ENCODE data around the gene CHSY1. TPM values are rescaled to one million over a fixed set of nuclear protein-coding genes. Genes with fewer than 3 reads are reported as not detected.
A peak's percentile ranks its signal among the peaks of the same experiment; 100 is the strongest.
"Not testable (repeated sequence)": the region's sequence is repeated elsewhere in the genome, so short reads cannot be mapped to it uniquely, and the experiment has no call there.

CHSY1 gene
- total RNA-seq, 2 donors from 2014 or later, result 91.2 to 93.3 TPM

DNA sequence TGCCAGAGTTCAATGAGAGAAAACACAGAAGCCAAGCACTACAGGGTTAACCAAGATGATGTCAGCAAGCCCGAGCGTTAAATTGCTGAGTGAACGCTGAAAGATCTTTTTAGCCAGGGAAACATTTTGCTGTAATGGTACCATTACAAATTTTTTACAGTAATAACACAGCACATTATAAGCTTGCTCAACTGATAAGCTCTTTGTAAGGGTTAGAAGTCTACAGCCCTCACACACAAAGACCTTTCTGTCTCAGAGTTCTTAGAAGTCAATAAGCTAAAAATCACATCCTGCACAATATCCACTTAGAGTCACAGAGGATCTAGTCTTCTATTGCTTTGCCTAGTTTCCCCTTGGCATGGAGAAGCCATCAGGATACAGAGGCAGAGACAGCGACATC lies 29.9 kb downstream of the CHSY1 start:
- no peaks in the 10 kb centered on the region for H3K27me3 Mint-ChIP-seq
- DNase-seq (ENCODE audit: low spot score) (no peak), ATAC-seq (no peak)
- H3K4me3 Mint-ChIP-seq, result no peak overlapping the region
- H3K36me3 Mint-ChIP-seq, result peaks cover under 1% of the 10 kb centered on the region
- H3K4me1 Mint-ChIP-seq (ENCODE audit: low read depth in 2 of 2), result peaks cover 63 to 65% of the 10 kb centered on the region in 2 donors
- H3K27ac Mint-ChIP-seq, result peak overlapping the region in 1 of 2 donors; percentile 26
- no peaks in the 10 kb centered on the region for H3K9me3 Mint-ChIP-seq

- H3K27ac Mint-ChIP-seq, result no peak overlapping the region
- H3K9me3 Mint-ChIP-seq, result no peaks in the 10 kb centered on the region
- peaks cover 61 to 62% of the 10 kb centered on the region in 2 donors for H3K4me1 Mint-ChIP-seq (ENCODE audit: low read depth in 2 of 2)
- ATAC-seq, result no peak
- H3K4me3 Mint-ChIP-seq, result no peak overlapping the region
- H3K36me3 Mint-ChIP-seq, result peaks cover 8% of the 10 kb centered on the region
- H3K27me3 Mint-ChIP-seq, result no peaks in the 10 kb centered on the region
- no peak for DNase-seq (ENCODE audit: low spot score)
Observed at GRCh38 chr15:101220060-101220459, 31.8 kb downstream of the CHSY1 start.

- Mint-ChIP-seq H3K4me1 (ENCODE audit: low read depth in 2 of 2) (peaks cover 58 to 60% of the 10 kb centered on the region in 2 donors), H3K4me3 (no peak overlapping the region), H3K9me3 (no peaks in the 10 kb centered on the region), H3K27me3 (no peaks in the 10 kb centered on the region), H3K27ac (no peak overlapping the region), H3K36me3 (peaks cover 8% of the 10 kb centered on the region)
- ATAC-seq (no peak), DNase-seq (ENCODE audit: low spot score) (no peak)
Observed at GRCh38 chr15:101219441-101219840, 32.4 kb downstream of the CHSY1 start.

- no peak for DNase-seq (ENCODE audit: low spot score)
- Mint-ChIP-seq H3K4me1 (ENCODE audit: low read depth in 2 of 2) (peaks cover 55 to 63% of the 10 kb centered on the region in 2 donors), H3K27ac (no peak overlapping the region), H3K9me3 (no peaks in the 10 kb centered on the region), H3K4me3 (no peak overlapping the region), H3K36me3 (peaks cover 8% of the 10 kb centered on the region), H3K27me3 (no peaks in the 10 kb centered on the region)
- ATAC-seq, result no peak
Observed at GRCh38 chr15:101217446-101217845, 34.4 kb downstream of the CHSY1 start.

- Mint-ChIP-seq H3K27ac (no peak overlapping the region), H3K4me1 (ENCODE audit: low read depth in 2 of 2) (peaks cover 54 to 68% of the 10 kb centered on the region in 2 donors)
Observed at GRCh38 chr15:101216100-101216499, 35.7 kb downstream of the CHSY1 start.

DNA sequence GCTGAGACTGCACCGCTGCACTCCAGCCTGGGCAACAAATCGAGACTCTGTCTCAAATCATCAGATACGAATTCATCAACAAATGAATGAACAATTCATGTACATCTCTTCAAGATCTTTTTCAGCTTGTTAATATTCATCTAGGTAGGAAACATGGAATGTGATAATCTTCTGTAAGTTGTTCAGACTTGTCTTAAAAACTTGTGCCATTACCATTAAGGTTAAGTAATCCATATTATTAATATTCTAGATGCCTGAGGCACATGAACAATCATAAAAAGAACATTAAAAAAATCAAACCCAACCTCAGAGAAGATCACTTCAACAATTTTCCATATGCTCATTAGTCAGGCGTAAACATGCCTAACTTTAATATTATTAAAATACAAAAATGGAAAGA lies 36.2 kb downstream of the CHSY1 start:
- DNase-seq (ENCODE audit: low spot score) (no peak), ATAC-seq (no peak)
- Mint-ChIP-seq H3K4me1 (ENCODE audit: low read depth in 2 of 2) (peaks cover 52 to 66% of the 10 kb centered on the region in 2 donors), H3K27ac (no peak overlapping the region), H3K27me3 (no peaks in the 10 kb centered on the region), H3K36me3 (peaks cover 8% of the 10 kb centered on the region), H3K4me3 (no peak overlapping the region), H3K9me3 (no peaks in the 10 kb centered on the region)

More at GRCh38 chr15:101216100-101216499, 35.7 kb downstream of the CHSY1 start:
- Mint-ChIP-seq H3K9me3 (no peaks in the 10 kb centered on the region), H3K27me3 (no peaks in the 10 kb centered on the region), H3K4me3 (no peak overlapping the region), H3K36me3 (peaks cover 8% of the 10 kb centered on the region)
- DNase-seq (ENCODE audit: low spot score) (no peak), ATAC-seq (no peak)

GRCh38 chr15:101214435-101215097 lies 37.3 kb downstream of the CHSY1 start:
- not testable (repeated sequence) for H3K36me3 Mint-ChIP-seq; H3K4me3 Mint-ChIP-seq; ATAC-seq; DNase-seq (ENCODE audit: low spot score); H3K9me3 Mint-ChIP-seq; H3K27me3 Mint-ChIP-seq; H3K27ac Mint-ChIP-seq
- peaks cover 51 to 64% of the 10 kb centered on the region in 2 donors for H3K4me1 Mint-ChIP-seq (ENCODE audit: low read depth in 2 of 2)

DNA sequence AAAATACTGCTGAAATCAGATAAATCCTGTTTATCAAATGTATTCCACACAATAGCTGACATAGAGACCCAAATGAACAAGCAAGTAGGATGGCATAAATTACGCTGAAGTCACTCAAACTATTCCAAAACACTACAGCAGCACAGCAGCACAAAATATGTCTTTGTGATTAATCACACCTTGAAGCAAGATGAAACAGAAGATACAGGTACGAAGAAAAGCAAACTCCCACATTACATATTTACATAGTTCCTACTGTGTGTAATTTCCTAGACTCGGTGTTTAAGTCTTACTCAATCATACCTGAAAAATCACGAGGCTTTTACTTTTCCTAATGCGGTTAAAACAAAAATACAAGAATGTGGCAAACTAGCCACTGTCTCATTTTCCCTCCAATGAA lies 38.3 kb downstream of the CHSY1 start:
- Mint-ChIP-seq H3K9me3 (no peaks in the 10 kb centered on the region), H3K27me3 (no peaks in the 10 kb centered on the region), H3K27ac (no peak overlapping the region), H3K4me1 (ENCODE audit: low read depth in 2 of 2) (peaks cover 57 to 72% of the 10 kb centered on the region in 2 donors), H3K36me3 (peaks cover 8% of the 10 kb centered on the region), H3K4me3 (no peak overlapping the region)
- DNase-seq (ENCODE audit: low spot score) (no peak), ATAC-seq (no peak)

GRCh38 chr15:101213147-101213546 lies 38.7 kb downstream of the CHSY1 start:
- Mint-ChIP-seq H3K4me1 (ENCODE audit: low read depth in 2 of 2) (peaks cover 57 to 73% of the 10 kb centered on the region in 2 donors), H3K27ac (no peak overlapping the region), H3K27me3 (no peaks in the 10 kb centered on the region), H3K36me3 (peaks cover 8% of the 10 kb centered on the region), H3K9me3 (no peaks in the 10 kb centered on the region), H3K4me3 (no peak overlapping the region)
- ATAC-seq (no peak), DNase-seq (ENCODE audit: low spot score) (no peak)

DNA sequence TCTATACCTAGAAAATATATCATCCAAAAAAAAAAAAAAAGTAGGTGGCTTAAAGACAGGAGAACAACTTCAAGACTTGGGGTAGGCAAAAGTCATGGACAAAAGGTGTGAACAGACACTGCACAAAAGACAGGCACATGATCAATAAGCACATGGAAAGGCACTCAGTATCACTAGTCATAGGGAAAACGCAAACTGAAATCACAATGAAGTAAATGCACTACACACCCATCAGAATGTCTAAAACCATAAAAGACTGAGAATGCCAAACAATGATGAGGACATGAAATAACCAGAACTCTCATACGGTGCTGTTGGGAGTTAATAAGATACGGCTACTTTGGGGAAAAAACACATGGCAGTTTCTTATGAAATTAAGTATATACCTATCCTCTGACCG lies 40.0 kb downstream of the CHSY1 start:
- Mint-ChIP-seq H3K27ac (no peak overlapping the region), H3K4me1 (ENCODE audit: low read depth in 2 of 2) (peaks cover 57 to 75% of the 10 kb centered on the region in 2 donors), H3K4me3 (no peak overlapping the region), H3K27me3 (no peaks in the 10 kb centered on the region), H3K9me3 (no peaks in the 10 kb centered on the region), H3K36me3 (peaks cover 7% of the 10 kb centered on the region)
- ATAC-seq (no peak), DNase-seq (ENCODE audit: low spot score) (no peak)

GRCh38 chr15:101210466-101210865 lies 41.4 kb downstream of the CHSY1 start:
- H3K4me3 Mint-ChIP-seq, result no peak overlapping the region
- ATAC-seq, result no peak
- H3K27ac Mint-ChIP-seq, result peak overlapping the region; percentile 11 to 15

GRCh38 chr15:101210058-101210457 lies 41.8 kb downstream of the CHSY1 start:
- no peaks in the 10 kb centered on the region for H3K36me3 Mint-ChIP-seq
- H3K4me3 Mint-ChIP-seq, result no peak overlapping the region
- H3K27ac Mint-ChIP-seq, result peak overlapping the region; percentile 11 to 15
- DNase-seq (ENCODE audit: low spot score), result no peak
- no peak for ATAC-seq
- no peaks in the 10 kb centered on the region for H3K27me3 Mint-ChIP-seq
- no peaks in the 10 kb centered on the region for H3K9me3 Mint-ChIP-seq
- H3K4me1 Mint-ChIP-seq (ENCODE audit: low read depth in 2 of 2), result peaks cover 59 to 79% of the 10 kb centered on the region in 2 donors

More at GRCh38 chr15:101210466-101210865, 41.4 kb downstream of the CHSY1 start:
- no peak for DNase-seq (ENCODE audit: low spot score)
- Mint-ChIP-seq H3K36me3 (no peaks in the 10 kb centered on the region), H3K9me3 (no peaks in the 10 kb centered on the region), H3K4me1 (ENCODE audit: low read depth in 2 of 2) (peaks cover 56 to 79% of the 10 kb centered on the region in 2 donors), H3K27me3 (no peaks in the 10 kb centered on the region)

- H3K9me3 Mint-ChIP-seq, result no peaks in the 10 kb centered on the region
- H3K4me1 Mint-ChIP-seq (ENCODE audit: low read depth in 2 of 2), result peaks cover 60 to 81% of the 10 kb centered on the region in 2 donors
- no peak for ATAC-seq
- no peak overlapping the region for H3K4me3 Mint-ChIP-seq
- no peak for DNase-seq (ENCODE audit: low spot score)
- H3K36me3 Mint-ChIP-seq, result no peaks in the 10 kb centered on the region
- H3K27ac Mint-ChIP-seq, result peak overlapping the region; percentile 11 to 15
- H3K27me3 Mint-ChIP-seq, result no peaks in the 10 kb centered on the region
Observed at GRCh38 chr15:101209285-101209845, 42.5 kb downstream of the CHSY1 start.

- Mint-ChIP-seq H3K9me3 (no peaks in the 10 kb centered on the region), H3K4me3 (peak overlapping the region; percentile 0), H3K36me3 (no peaks in the 10 kb centered on the region), H3K27me3 (no peaks in the 10 kb centered on the region), H3K27ac (peak overlapping the region; percentile 33 to 94), H3K4me1 (ENCODE audit: low read depth in 2 of 2) (peaks cover 69 to 85% of the 10 kb centered on the region in 2 donors)
- no peak for DNase-seq (ENCODE audit: low spot score)
- ATAC-seq, result peak in 1 of 2 donors; percentile 34
Observed at GRCh38 chr15:101207867-101208288, 44.0 kb downstream of the CHSY1 start.
